Panc1 (cell line): ENCODE data around the gene SRBD1. TPM values are rescaled to one million over a fixed set of nuclear protein-coding genes. Genes with fewer than 3 reads are reported as not detected.

Experiments used
- ATAC-seq: fragments of 200-7000 bp; cut with Tn5 transposase; 2 replicates; pipeline ENCODE4 v1.9.1; 2020; ENCODE audit warnings: mild to moderate bottlenecking, moderate library complexity
- BruUV-seq: library from RNA; stranded (reverse); fragments of 400-500 nt; replicated peaks from 2 replicates; lab custom pipeline; 2021; lab: Mats Ljungman, UMichigan
- CTCF ChIA-PET: fragments of 300-600 bp; sonication (Branson Sonifier 250); formaldehyde crosslinking; loops from one replicate; lab custom pipeline; 2022; ENCODE audit warnings: antibody characterized with exemption; lab: Charles Lee
- POLR2A ChIA-PET: fragments of 300-600 bp; sonication (Branson Sonifier 250); formaldehyde crosslinking; loops from one replicate; lab custom pipeline; 2022; ENCODE audit warnings: antibody characterized with exemption; lab: Charles Lee
- DNase-seq: peaks from one replicate; pipeline ENCODE4 v3.0.0-alpha.2; 2010; ENCODE audit warnings: low read depth, low spot score
- H3K27ac ChIP-seq: 2 replicates; pipeline ENCODE4 v1.5.1; 2011; ENCODE audit warnings: mild to moderate bottlenecking, low read length, inconsistent platforms
- H3K27me3 ChIP-seq: fragments of 200-500 bp; sonication (Bioruptor generic); 2 replicates; pipeline ENCODE4 v1.6.0; 2014; ENCODE audit warnings: low read length, inconsistent platforms; ENCODE audit not compliant: control insufficient read depth, insufficient read depth
- H3K36me3 ChIP-seq: fragments of 200-500 bp; sonication (Bioruptor generic); 2 replicates; pipeline ENCODE4 v1.5.1; 2014; ENCODE audit warnings: inconsistent platforms, mild to moderate bottlenecking, low read length, moderate library complexity; ENCODE audit not compliant: control insufficient read depth, insufficient read depth
- H3K4me1 ChIP-seq: 2 replicates; pipeline ENCODE4 v1.5.1; 2011; ENCODE audit warnings: inconsistent platforms, mild to moderate bottlenecking, low read length, moderate library complexity; ENCODE audit not compliant: control insufficient read depth, insufficient read depth
- H3K4me3 ChIP-seq, 2 experiments: 2 replicates each; pipeline ENCODE4 v1.5.1; 2011 to 2012; ENCODE audit warnings: low read depth in 2 of 2, low read length in 2 of 2, mild to moderate bottlenecking in 2 of 2, inconsistent platforms in 1 of 2, moderate library complexity in 1 of 2
- H3K9me3 ChIP-seq: fragments of 200-500 bp; sonication (Bioruptor generic); 2 replicates; pipeline ENCODE4 v1.5.1; 2014; ENCODE audit warnings: low read depth, mild to moderate bottlenecking, inconsistent platforms, low read length, moderate library complexity; ENCODE audit not compliant: control insufficient read depth, insufficient read depth
- POLR2AphosphoS5 ChIP-seq: IDR thresholded peaks from 2 replicates; pipeline ENCODE4 v1.6.1; 2012; ENCODE audit warnings: mild to moderate bottlenecking, low read depth, low read length, moderate library complexity
- SIN3A ChIP-seq: IDR thresholded peaks from 2 replicates; pipeline ENCODE4 v1.6.1; 2012; ENCODE audit warnings: low read depth, mild to moderate bottlenecking, low read length, moderate library complexity, borderline replicate concordance; ENCODE audit not compliant: insufficient read depth
- TCF7L2 ChIP-seq: IDR thresholded peaks from 2 replicates; pipeline ENCODE4 v1.6.1; 2011; ENCODE audit warnings: mild to moderate bottlenecking, low read depth, low read length, inconsistent platforms
- in situ Hi-C: cut with HindIII; loops from 2 replicates; pipeline ENCODE4 v1.10.0; 2016; ENCODE audit warnings: low sequenced_read_pairs, low pct_unique_long_range_greater_than_20kb
- intact Hi-C: fragments of 100-400 bp; cut with micrococcal nuclease; formaldehyde crosslinking; loops from one replicate; pipeline ENCODE4 v1.10.0; 2022; ENCODE audit not compliant: unreplicated experiment
- total RNA-seq: library from RNA; stranded (reverse); gene quantifications from one replicate; pipeline ENCODE4 v1.2.1, GENCODE V29; 2021; ENCODE audit not compliant: unreplicated experiment
- TF ChIP-seq, protein P1 (sequence below): fragments of 450-650 bp; IDR thresholded peaks from 2 replicates; pipeline ENCODE4 v1.5.1; 2017; ENCODE audit warnings: mild to moderate bottlenecking
- TF ChIP-seq, protein P2 (sequence below), 2 experiments: IDR thresholded peaks; 2 replicates each; pipeline ENCODE4 v1.6.1; 2011 to 2012; ENCODE audit warnings: low read depth in 2 of 2, control low read depth in 1 of 2, low read length in 1 of 2, mild to moderate bottlenecking in 1 of 2, moderate library complexity in 1 of 2; ENCODE audit not compliant: insufficient read depth in 1 of 2

Gene SRBD1
- total RNA-seq, 1 experiment from 2014 or later, result 9.7 TPM

DNA sequence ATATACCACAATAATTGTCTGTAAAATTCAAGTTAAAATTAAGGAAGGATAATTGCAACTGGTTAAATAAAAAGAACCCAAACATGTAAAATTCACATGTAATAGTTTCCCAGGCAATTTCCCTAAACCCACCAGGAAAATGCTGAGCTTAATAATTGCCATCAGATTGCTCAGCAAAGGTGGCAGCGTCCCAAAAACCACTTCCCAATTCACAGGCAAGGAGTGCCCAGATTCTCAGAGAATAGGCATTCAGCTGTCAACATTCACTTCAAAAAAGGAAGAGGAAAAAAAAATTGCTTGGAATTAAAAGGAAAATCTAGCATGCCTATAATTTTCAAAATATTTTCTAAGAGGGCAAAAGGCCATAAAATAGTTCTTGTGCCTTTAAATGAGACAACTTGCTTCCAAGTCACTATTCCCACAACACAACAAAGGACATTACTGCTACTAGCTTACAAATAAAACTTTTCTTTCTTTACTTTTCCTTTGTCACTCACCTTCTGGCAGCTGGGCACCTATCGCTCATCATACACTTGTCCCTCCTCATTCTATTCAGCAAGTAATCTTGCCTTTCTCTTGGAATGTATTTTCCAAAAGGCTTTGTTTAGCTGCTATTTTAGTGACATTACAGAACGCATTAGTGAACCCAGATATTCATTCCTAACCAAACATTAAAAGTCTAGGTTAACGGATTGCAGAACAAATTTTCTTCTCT lies 15.2 kb downstream of the SRBD1 start:
- Histone ChIP-seq H3K4me1 (no peaks in the 10 kb centered on the region), H3K4me3 (no peak overlapping the region), H3K9me3 (no peaks in the 10 kb centered on the region), H3K27me3 (no peaks in the 10 kb centered on the region), H3K27ac (no peak overlapping the region), H3K36me3 (no peaks in the 10 kb centered on the region)
- POLR2A ChIA-PET, result no interaction called here
- ATAC-seq (no peak), DNase-seq (no peak)
- in situ Hi-C loops (no loop called here), intact Hi-C loops (no loop called here)
- CTCF ChIA-PET, result no interaction called here
- TF ChIP-seq, protein P1, sequence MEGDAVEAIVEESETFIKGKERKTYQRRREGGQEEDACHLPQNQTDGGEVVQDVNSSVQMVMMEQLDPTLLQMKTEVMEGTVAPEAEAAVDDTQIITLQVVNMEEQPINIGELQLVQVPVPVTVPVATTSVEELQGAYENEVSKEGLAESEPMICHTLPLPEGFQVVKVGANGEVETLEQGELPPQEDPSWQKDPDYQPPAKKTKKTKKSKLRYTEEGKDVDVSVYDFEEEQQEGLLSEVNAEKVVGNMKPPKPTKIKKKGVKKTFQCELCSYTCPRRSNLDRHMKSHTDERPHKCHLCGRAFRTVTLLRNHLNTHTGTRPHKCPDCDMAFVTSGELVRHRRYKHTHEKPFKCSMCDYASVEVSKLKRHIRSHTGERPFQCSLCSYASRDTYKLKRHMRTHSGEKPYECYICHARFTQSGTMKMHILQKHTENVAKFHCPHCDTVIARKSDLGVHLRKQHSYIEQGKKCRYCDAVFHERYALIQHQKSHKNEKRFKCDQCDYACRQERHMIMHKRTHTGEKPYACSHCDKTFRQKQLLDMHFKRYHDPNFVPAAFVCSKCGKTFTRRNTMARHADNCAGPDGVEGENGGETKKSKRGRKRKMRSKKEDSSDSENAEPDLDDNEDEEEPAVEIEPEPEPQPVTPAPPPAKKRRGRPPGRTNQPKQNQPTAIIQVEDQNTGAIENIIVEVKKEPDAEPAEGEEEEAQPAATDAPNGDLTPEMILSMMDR, result no peak
- TF ChIP-seq, protein P2, sequence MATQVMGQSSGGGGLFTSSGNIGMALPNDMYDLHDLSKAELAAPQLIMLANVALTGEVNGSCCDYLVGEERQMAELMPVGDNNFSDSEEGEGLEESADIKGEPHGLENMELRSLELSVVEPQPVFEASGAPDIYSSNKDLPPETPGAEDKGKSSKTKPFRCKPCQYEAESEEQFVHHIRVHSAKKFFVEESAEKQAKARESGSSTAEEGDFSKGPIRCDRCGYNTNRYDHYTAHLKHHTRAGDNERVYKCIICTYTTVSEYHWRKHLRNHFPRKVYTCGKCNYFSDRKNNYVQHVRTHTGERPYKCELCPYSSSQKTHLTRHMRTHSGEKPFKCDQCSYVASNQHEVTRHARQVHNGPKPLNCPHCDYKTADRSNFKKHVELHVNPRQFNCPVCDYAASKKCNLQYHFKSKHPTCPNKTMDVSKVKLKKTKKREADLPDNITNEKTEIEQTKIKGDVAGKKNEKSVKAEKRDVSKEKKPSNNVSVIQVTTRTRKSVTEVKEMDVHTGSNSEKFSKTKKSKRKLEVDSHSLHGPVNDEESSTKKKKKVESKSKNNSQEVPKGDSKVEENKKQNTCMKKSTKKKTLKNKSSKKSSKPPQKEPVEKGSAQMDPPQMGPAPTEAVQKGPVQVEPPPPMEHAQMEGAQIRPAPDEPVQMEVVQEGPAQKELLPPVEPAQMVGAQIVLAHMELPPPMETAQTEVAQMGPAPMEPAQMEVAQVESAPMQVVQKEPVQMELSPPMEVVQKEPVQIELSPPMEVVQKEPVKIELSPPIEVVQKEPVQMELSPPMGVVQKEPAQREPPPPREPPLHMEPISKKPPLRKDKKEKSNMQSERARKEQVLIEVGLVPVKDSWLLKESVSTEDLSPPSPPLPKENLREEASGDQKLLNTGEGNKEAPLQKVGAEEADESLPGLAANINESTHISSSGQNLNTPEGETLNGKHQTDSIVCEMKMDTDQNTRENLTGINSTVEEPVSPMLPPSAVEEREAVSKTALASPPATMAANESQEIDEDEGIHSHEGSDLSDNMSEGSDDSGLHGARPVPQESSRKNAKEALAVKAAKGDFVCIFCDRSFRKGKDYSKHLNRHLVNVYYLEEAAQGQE (IDR thresholded peaks at IDR 0.05; ENCODE audit: insufficient read depth in 1 of 2, low read depth in 2 of 2, low read length in 1 of 2), result no peak
- no peak for TF ChIP-seq TCF7L2
- TF ChIP-seq SIN3A, result no peak
- no peak for TF ChIP-seq POLR2AphosphoS5
- no TSS peak for BruUV-seq

DNA sequence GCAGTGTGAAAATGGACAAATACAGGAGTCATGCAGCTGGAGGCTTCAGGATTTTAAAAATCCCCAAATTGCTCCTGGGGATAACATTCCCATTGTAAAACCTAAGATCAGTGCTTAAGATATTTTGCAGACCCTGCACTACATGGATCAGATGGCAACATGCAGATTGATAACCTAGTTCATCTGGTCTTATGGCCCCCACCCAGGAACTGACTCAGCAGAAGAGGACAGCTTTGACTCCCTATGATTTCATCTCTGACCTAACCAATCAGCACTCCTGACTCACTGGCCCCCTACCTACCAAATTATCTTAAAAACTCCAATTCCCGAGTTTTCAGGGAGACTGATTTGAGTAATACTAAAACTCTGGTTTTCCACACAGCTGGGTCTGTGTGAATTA lies 20.0 kb downstream of the SRBD1 start:
- TF ChIP-seq TCF7L2 (no peak), SIN3A (no peak), POLR2AphosphoS5 (no peak)
- TF ChIP-seq, protein P1, result no peak
- TF ChIP-seq, protein P2 (IDR thresholded peaks at IDR 0.05; ENCODE audit: insufficient read depth in 1 of 2, low read depth in 2 of 2, low read length in 1 of 2), result no peak
- no peaks in the 10 kb centered on the region for H3K36me3 ChIP-seq
- H3K9me3 ChIP-seq, result no peaks in the 10 kb centered on the region
- in situ Hi-C loops (no loop called here), intact Hi-C loops (no loop called here)
- no peaks in the 10 kb centered on the region for H3K4me1 ChIP-seq
- H3K27me3 ChIP-seq, result no peaks in the 10 kb centered on the region
- POLR2A ChIA-PET, result no interaction called here
- DNase-seq (no peak), ATAC-seq (no peak)
- H3K4me3 ChIP-seq, result no peak overlapping the region
- no TSS peak for BruUV-seq
- no peak overlapping the region for H3K27ac ChIP-seq
- CTCF ChIA-PET, result no interaction called here
